Lung (tissue), 12 donors: ENCODE measurements around the gene OXCT1. TPM values are rescaled to one million over a fixed set of nuclear protein-coding genes. Genes with fewer than 3 reads are reported as not detected.

Source experiments
- ATAC-seq: fragments of 200-7000 bp; cut with Tn5 transposase; one replicate; pipeline ENCODE4 v1.9.1; 2020; ENCODE audit warnings: moderate number of reproducible peaks; ENCODE audit not compliant: insufficient read depth, low FRiP score
- DNase-seq, 3 donors: peaks; one replicate each; pipeline ENCODE4 v3.0.0-alpha.2; 2013 to 2017
- H3K27ac ChIP-seq, 2 donors: one replicate each; pipeline ENCODE4 v1.5.1; 2013; ENCODE audit warnings: mild to moderate bottlenecking in 2 of 2, moderate library complexity in 2 of 2, control low read depth in 1 of 2, inconsistent platforms in 1 of 2, low read depth in 1 of 2, low read length in 1 of 2
- H3K27me3 ChIP-seq, 3 donors: one replicate each; pipeline ENCODE4 v1.5.1; 2013; ENCODE audit warnings: low read length in 2 of 3; ENCODE audit not compliant: control insufficient read depth in 3 of 3, insufficient read depth in 3 of 3
- H3K36me3 ChIP-seq, 4 donors: one replicate each; pipeline ENCODE4 v1.5.1; 2013; ENCODE audit warnings: low read length in 4 of 4, mild to moderate bottlenecking in 1 of 4, moderate library complexity in 1 of 4; ENCODE audit not compliant: control insufficient read depth in 4 of 4, insufficient read depth in 4 of 4
- H3K4me1 ChIP-seq, 5 donors: one replicate each; pipeline ENCODE4 v1.5.1; 2013; ENCODE audit warnings: low read length in 5 of 5, mild to moderate bottlenecking in 2 of 5, moderate library complexity in 1 of 5; ENCODE audit not compliant: control insufficient read depth in 5 of 5, insufficient read depth in 5 of 5
- H3K4me3 ChIP-seq: one replicate; pipeline ENCODE4 v1.5.1; 2013; ENCODE audit warnings: mild to moderate bottlenecking, control low read depth, moderate library complexity
- H3K9ac ChIP-seq, 2 donors: one replicate each; pipeline ENCODE4 v1.5.1; 2013; ENCODE audit warnings: low read length in 2 of 2, control low read depth in 1 of 2; ENCODE audit not compliant: insufficient read depth in 1 of 2
- H3K9me3 ChIP-seq, 4 donors: one replicate each; pipeline ENCODE4 v1.5.1; 2013; ENCODE audit warnings: low read length in 3 of 4, mild to moderate bottlenecking in 1 of 4, moderate library complexity in 1 of 4; ENCODE audit not compliant: control insufficient read depth in 4 of 4, insufficient read depth in 3 of 4
- WGBS, 2 donors: extraction: QIAGEN DNeasy Blood & Tissue Kit; methylation state at CpG; one replicate each; pipeline ENCODE4 v1.1.7; 2013; 5-methylcytosine and 5-hydroxymethylcytosine counted together
- polyA plus RNA-seq, 2 donors: library from polyadenylated mRNA; stranded (reverse); fragments of 200-250 nt; gene quantifications; one replicate each; pipeline ENCODE4 v1.2.1, GENCODE V29; 2013
- total RNA-seq, 2 donors: library from RNA; depleted of rRNA in 1 of 2; stranded (reverse); fragments of >200 nt in 1 of 2; gene quantifications; one replicate each; pipeline ENCODE4 v1.2.1, GENCODE V29; 2014 to 2021
- TF ChIP-seq, protein P1 (sequence below): IDR thresholded peaks from 2 replicates; pipeline ENCODE4 v1.5.1; 2012; ENCODE audit warnings: mild to moderate bottlenecking; ENCODE audit errors: control extremely low read depth, extremely low read depth
- donor health status: control.
- donor health status: control.
- donor health status: Bipolar disorder and iron deficiency.
- donor health status: healthy.
- donor health status: DM: yes; HTN: yes; CAD: no.

Gene OXCT1
- total and polyA plus RNA-seq, 4 donors = 6.7 to 17.3 (median 12.7) TPM

DNA sequence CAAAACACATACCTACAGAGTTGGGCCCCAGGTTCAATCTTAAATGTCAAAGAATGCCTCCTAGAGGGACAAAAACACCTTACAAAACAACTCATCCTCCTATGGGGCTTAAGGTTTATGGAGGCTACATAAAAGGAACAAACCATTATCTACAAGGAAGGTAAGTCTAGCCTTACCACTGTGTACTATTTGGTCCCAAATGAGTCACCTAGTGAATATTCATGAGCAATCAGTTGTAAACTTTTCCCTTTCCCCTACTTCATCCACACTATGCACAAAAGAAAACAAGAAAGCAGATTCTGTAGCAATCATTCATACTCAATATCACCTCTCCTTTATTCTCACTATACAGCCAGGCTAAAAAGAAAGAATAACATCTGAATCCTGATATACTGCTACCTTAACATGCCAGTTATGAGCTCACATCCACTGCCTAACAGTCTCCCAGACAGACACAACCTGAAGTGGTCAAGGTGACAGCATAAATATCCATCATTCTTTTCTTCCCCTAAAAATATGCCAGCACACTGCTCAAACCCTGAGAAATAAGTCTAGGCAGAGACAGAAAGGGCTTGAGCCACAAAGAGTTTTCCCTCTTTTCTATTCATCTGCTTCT is 6.2 kb downstream of the OXCT1 start:
- Histone ChIP-seq H3K4me1 (peaks cover 0 to 17% (median 1%) of the 10 kb centered on the region in 5 donors), H3K27me3 (no peaks in the 10 kb centered on the region), H3K9ac (no peak overlapping the region), H3K36me3 (peaks cover 0 to 11% (median 0%) of the 10 kb centered on the region in 4 donors), H3K9me3 (no peaks in the 10 kb centered on the region), H3K4me3 (no peak overlapping the region), H3K27ac (no peak overlapping the region)
- no peak for DNase-seq
- no peak for ATAC-seq
- TF ChIP-seq, protein P1, sequence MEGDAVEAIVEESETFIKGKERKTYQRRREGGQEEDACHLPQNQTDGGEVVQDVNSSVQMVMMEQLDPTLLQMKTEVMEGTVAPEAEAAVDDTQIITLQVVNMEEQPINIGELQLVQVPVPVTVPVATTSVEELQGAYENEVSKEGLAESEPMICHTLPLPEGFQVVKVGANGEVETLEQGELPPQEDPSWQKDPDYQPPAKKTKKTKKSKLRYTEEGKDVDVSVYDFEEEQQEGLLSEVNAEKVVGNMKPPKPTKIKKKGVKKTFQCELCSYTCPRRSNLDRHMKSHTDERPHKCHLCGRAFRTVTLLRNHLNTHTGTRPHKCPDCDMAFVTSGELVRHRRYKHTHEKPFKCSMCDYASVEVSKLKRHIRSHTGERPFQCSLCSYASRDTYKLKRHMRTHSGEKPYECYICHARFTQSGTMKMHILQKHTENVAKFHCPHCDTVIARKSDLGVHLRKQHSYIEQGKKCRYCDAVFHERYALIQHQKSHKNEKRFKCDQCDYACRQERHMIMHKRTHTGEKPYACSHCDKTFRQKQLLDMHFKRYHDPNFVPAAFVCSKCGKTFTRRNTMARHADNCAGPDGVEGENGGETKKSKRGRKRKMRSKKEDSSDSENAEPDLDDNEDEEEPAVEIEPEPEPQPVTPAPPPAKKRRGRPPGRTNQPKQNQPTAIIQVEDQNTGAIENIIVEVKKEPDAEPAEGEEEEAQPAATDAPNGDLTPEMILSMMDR = no peak

DNA sequence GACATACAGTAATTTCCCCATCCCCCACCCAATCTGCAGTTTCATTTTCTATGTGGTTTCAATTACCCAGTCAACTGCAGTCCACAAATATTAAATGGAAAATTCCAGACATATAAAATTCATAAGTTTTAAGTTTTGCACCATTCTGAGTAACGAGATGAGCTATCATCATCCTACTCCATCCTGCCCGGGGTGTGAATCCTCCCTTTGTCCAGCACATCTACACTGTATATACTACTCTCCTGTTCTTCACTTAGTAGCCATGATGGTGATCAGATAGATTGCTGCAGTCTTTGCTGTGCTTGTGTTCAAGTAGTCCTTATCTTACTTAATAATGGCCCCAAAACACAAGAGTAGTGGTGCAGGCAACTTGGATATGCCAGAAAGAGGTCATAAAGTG is 11.3 kb downstream of the OXCT1 start:
- peaks cover 0 to 2% (median 0%) of the 10 kb centered on the region in 5 donors for H3K4me1 ChIP-seq
- H3K36me3 ChIP-seq = peaks cover 1 to 15% (median 7%) of the 10 kb centered on the region in 4 donors

DNA sequence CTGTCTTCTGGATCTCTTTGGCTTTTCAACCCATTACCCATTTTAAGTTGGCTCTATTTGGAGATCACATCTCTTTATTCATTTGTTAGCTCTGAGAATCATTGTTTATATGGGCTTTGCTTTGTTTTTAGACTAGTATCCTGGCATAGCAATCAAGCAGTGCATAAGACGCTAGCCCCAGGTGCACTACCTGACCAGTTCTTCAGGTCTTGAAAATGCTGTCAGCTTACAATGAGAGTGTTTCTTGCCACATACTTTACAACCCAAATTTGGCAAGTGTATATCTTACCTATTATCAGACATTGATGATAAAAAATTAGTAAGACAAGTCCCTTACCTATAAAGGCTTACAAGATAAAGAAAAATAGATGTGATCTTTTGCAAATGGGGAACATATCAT is 12.2 kb downstream of the OXCT1 start:
- H3K27ac ChIP-seq = no peak overlapping the region
- no peak overlapping the region for H3K9ac ChIP-seq
- H3K9me3 ChIP-seq = no peaks in the 10 kb centered on the region
- ATAC-seq = no peak
- WGBS, 2 donors = 95 to 100% methylated on average over 1 of the region's 1 CpG
- H3K36me3 ChIP-seq = peaks cover 1 to 22% (median 7%) of the 10 kb centered on the region in 4 donors
- no peaks in the 10 kb centered on the region for H3K27me3 ChIP-seq
- peaks cover 0 to 2% (median 0%) of the 10 kb centered on the region in 5 donors for H3K4me1 ChIP-seq
- TF ChIP-seq, protein P1 = no peak
- no peak for DNase-seq
- no peak overlapping the region for H3K4me3 ChIP-seq

More for the DNA sequence above, 11.3 kb downstream of the OXCT1 start:
- no peaks in the 10 kb centered on the region for H3K27me3 ChIP-seq
- ATAC-seq (no peak), DNase-seq (no peak)
- no peaks in the 10 kb centered on the region for H3K9me3 ChIP-seq
- H3K4me3 ChIP-seq = no peak overlapping the region
- H3K27ac ChIP-seq = no peak overlapping the region
- 83 to 97% methylated on average over 2 of the region's 2 CpGs for WGBS, 2 donors
- TF ChIP-seq, protein P1 = no peak
- H3K9ac ChIP-seq = no peak overlapping the region
